ENCODE data around the gene ANKRD39.

Gene ANKRD39

DNA sequence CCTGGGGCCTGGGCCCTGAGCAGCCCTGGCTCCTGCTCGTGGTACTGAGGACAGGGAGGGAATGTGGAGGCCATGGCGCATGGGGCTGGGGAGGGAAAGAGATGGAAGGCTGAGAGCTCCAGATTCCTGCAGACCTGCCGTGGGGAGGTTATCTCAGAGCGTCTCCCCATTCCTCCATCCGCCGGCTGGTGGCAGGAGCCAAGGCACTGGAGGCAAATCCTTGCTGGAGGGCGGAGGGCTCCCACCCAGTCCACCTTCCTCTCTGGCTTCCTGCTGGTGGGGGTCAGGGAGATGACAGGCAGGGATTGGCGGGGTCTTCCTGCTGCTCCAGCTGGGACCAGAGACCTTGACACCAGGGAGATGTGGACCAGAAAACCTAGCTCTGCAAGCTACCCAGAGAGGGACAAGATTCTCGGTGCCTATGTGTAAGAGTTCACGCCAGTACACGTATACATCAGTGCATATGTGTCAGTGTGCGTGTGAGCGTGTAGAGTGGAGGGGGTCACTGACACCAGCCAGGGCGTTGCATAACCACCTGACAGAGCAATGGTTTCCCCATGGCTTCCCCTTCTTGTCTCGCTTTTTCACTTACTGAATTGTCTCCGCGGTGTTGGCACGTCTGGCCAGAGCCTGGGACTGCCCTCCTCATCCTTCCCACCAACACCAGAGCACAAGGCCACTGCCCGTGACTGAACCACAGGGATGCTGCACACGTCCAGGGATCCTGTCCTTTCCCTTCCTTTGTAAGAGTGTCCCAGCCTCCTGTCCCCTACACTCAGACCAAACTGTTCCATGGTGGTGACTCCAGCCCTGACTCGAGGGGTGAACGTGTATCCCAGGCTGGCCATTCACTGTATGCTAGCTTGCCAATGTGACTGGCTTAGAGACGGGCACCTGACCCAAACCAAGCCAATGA lies 27.9 kb upstream of the ANKRD39 start:
- DNase-seq: no peak

DNA sequence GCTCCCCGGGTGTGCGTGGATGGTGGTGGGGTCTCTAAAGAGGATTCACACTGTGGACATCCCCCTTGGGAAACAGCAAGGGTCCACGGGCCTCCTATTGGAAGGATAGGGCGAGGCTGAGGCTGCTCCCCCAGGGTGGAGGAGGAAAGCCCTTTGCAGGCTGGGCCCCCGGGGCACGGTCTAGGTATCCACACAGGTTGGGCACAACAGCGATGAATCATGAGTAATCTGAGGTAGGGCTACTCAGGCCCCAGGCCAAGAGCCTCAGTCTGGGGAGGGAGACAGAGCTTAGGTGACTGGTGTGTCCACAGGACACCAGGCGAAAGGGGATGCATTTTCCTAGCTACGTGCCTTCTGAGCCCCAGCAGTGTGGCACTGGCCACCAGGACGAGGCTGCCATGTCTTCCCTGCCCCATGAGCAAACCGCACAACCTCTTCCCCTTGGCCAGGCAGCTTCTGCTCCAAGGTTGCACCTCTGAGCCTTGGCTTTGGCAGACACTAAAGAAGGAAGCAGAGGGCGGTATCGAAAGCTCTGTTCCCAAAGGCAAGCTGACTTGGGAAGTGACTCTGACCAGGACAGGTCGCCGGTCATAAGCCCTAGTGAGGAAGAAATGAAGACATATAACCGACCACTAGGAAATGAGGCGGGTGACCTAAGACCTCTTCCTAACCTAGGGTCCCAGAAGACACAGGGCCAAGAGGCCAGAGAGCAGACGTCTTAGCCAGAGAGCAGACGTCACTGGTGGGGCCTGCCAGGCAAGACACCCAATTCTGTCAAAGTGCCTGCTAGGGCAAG lies 26.7 kb upstream of the ANKRD39 start:
- no peak for DNase-seq

DNA sequence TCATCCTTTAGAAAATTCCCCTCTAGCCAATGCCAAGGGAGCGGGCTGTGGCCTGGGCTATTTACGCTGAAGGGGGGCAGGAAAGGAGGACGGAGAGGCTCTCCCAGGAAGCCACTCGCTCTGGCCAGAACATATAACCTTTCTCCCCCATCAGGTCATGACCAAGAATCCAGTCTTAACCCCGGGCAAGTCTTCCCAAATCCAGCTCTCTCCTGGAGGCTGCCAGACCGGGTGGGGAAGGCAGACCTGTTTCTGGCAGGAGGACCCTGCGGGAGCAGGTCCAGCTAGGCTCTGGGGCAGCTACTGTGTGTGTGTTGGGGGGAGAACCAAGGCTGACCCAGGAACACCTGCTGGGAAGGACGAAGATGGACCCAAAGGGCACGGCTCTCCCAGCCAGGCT lies 25.5 kb upstream of the ANKRD39 start:
- no peak for DNase-seq

DNA sequence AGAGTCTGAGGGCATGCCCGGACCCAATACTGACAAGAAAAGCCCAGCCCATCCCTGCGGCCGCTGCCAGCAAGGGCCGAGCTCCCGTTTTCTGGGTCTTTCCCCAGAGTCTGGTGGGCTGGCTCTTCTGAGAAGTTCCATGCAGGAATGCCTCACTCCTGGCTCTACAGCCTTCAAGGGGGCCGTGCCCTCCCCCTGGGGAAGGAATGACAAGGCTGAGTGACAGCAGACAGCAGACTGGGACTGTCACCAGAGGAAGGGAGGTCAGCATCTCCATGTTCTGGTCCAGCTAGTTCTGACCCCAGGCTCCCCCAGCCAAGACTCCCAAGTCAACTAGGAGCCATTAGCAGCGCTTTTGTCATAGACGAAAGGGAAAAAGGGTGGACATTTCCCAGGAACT lies 25.1 kb upstream of the ANKRD39 start:
- no peak for DNase-seq

DNA sequence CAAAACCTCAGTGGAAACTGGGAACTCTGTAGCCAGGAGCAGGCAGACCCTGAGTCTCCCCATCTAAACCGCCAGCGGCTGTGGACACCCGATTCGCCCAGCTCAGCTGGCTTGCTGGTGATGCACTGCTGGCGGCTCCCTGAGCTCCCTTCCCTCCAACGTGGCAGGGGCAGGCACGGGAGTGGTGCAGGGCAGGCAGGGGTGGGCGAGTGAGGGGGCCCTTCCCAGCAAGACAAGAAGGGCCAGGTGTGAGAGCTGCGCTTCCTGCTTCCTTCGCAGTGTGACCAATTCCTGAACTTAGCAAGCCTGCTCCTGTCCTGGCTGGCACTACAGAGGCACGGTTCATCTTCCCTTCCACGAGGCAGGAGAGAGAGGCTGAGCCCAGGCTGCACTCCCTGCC lies 24.4 kb upstream of the ANKRD39 start:
- DNase-seq: no peak

DNA sequence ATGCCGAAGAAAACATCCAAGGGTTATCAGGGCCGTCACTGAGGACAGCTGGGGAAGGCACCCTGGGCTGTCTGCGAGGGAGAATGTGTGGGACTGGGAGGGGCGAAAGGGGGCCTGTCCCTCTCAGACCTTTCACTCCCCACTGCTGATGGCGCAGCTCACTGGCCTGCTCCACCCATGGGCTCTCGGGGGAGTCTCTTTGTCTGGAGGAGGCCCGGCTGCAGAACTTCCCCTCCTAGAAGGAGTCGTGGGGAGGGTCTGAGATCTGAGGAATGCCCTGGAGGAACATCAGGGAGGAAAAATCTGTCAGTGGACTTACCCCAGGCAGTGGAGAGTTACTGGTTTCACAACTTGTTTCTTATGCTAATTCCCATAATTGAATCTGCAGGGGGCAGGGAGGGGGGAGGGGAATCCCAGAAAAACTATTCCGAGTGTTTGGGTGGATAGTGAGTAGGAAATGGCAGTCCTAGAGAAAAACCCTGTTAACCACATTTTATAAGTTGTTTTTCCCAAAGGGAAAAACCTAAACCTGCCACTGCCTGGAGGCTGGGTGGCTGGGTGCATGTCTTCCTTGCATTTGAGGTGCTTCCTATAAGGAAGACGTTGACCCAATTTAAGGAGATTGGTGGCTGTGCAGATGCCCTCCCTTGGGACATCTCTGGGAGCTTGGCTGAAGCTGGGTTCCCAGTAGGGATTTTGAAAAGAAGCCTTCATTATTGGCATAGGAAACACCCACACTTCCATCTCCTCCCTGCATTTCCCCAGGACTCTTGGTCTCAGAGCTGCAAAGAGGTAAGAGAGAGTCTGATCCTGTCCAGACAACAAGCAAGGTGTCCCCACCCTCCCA lies 23.8 kb upstream of the ANKRD39 start:
- no peak for DNase-seq

DNA sequence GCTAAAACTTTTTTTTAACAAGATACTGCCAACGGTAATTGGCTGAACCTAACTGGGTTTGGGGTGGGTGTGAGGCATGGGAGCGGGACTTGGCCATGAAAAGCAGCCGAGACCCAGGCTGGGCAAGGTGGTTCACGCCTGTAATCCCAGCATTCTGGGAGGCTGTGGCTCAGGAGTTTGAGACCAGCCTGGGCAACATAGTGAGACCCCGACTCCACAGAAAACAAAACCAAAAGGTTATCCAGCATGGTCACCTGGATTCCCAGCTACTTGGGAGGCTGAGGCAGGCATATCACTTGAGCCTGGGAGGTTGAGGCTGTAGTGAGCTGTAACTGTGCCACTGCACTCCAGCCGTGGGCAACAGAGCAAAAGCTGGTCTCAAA lies 23.1 kb upstream of the ANKRD39 start:
- no peak for DNase-seq

DNA sequence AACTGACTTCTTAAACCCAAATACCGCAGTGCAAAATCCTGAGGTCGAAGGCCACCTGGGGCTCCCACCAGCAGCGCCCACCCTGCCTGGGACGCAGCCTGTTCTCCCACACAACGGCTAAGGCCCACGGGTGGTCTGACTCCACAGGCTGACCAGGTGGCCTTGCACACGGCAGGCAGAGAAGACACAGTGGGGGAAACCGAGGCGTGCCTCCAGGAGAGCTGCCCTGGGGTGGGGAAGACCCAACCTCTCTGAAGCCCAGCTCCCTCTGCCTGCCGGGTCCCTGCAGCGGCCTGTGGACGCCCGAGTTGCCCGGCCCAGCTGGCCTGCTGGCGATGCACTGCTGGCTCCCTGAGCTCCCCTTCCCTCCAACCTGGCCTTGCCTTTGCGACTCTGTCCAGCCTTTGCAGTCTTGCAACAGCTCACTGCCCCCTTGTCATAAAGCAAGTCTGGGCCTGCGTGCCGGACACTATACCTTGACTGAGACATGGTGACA lies 21.8 kb upstream of the ANKRD39 start:
- DNase-seq: no peak

DNA sequence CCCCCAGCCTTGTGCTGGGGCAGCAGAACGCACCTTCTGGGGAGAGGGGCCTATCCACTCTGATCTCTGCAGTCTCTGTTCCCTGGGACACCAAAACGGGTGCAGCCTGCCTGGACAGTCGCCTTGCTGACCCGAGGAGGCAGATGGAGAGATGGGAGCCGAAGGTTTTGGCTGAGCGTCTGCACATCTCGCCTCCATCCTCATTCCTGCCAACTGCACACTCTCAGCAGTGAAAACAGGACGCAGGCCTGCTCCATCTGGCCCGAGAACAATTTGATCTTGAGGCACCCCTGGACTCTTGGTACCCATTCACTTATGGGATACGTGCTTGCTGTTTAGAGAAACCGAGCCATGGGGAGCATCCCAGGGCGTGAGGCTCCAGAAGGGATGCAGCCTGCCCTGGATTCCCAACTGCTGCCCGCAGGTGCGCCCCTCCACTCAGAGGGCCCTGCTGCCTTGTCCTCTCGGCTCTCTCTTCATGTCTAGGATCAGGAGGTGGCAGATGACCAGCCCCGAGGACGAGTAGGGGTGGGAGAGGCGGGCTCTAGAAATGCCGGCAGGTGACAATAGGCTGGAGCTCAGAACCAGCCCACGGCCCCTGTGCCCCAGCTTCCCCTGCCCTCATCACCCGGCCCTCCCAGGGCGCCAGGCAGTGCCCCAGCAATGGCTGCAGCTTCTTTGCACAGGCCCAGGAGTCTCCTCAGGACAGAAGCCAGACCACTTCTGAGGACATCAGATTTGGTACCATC lies 21.2 kb upstream of the ANKRD39 start:
- DNase-seq: no peak

DNA sequence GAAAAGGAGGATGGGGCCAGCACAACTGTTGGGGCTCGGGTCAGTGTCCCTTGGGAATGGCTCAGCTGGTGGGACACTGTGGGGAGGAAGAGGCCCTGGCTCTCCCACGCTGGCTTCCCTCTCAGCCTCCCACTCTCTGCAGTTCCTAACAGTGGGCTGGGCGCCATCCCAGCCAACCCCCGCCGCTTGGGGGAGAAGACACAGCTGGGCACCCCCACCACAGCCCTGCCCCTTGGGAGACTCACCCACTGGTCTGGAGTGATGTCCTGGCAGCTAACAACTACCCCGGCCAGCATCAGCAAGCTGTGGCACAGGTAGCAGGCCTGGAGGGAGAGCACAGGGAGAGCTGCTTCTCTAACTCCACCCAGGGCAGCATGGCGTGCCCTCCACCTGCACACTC lies 20.4 kb upstream of the ANKRD39 start:
- DNase-seq: no peak

DNA sequence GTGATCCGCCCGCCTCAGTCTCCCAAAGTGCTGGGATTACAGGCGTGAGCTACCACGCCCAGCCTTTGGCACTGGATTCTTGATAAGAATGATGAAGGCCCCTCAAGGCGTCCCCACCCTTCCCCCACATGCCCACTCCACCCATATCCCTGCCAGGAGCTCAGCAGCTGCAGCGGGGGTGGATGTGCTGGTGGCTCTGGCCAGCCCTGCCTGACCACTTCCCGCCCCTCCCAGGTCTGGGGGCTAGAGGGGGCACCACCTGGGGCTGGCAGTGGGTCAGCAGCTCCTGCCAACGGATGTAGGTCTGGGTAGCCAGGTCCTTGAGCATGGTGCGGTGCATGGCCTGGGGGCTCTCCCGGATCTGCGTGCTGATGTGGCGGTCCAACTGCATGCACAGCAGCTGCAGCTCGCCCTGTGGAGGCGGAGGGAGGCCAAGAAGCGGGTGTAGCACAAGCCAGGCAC lies 19.8 kb upstream of the ANKRD39 start:
- DNase-seq: no peak

DNA sequence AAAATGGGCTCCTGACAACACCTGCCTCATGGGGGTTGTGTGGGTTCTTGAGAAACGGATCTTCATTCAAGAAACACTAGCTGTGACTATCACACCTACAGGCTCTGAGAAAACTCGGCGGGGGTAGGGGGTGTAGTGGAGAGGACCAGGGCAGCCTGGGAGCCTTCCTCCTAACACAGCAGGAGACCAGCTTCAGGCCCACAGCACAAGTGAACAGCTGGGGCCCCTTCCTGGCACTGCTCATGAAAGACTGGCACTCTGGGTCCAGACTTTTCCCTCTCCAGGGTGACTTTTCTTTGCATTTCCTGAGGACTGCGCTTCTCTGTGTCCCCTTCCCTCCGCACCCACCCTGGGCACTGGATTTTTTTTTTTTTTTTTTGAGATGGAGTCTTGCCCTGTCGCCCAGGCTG lies 19.2 kb upstream of the ANKRD39 start:
- DNase-seq: no peak

DNA sequence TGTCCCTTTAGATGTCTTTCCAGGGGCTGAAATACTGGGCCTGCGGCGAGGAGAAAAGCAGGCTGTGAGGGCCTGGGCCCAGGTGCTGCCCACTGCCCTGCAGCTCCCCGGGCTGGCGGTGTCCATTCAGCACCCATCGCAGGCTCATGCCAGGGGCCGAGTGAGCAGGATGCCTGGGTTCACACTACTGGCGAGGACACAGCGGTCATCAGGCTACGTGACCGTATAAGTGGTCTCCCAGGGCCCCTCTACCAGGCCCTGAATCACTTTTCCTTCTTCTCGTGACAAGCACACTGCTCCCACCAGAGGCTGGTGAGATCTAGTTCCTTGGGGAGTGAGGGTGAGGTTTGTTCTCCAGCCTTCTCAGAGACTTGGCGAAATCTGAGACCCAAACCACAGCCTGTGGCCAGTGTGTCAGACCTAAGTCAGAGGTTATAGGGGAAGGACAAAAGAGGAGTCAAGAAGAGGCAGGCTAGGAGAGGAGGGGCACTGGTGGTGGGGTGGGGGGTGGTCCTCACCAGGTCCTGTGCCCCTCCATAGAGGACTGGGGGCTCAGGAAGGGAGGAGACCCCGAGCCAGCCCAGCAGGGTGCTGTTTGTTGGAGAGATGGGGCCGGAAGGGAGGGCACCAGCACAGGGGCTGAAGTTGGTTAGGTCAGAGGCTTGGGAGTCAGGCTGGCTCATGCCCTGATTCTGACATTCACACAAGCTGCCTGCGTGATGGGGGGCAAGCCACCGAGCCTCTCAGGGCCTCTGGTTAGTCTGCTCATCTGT lies 18.6 kb upstream of the ANKRD39 start:
- DNase-seq: no peak

DNA sequence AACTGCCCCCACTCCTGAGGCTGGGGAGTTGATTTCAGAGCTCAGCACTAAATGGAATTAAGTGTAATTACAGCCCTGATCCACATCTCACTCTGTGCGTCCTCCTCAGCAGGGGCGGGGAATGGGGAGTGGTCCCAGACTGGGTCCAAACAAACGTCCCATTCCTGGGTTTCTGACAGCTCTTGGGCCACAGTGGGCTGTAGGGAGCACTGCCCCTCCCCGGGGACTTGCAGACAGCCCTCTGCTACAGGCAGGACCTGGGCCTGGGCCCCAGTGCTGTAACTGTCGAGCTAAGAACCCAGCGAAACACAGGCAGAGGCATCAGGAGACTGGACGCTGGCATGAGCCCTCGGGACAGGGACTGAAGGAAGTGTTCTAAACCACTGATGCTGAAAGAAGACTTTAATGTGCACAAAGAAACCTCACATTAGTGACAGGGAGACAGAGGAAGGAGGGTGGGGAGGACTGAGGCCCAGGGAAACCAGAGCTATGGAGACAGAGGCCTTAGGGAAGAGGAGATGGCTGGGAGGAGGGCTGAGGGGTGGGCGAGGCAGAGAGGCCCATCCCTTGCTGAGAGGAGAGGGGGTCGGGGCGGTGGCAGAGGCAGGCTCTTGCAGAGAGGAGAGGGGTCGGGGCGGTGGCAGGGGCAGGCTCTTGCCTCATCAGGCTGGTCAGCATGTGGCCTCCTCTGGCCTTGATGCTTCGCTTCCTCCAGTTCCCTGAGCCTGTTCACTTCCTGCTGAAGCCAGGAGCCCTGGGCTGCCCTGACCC lies 17.9 kb upstream of the ANKRD39 start:
- DNase-seq: no peak

DNA sequence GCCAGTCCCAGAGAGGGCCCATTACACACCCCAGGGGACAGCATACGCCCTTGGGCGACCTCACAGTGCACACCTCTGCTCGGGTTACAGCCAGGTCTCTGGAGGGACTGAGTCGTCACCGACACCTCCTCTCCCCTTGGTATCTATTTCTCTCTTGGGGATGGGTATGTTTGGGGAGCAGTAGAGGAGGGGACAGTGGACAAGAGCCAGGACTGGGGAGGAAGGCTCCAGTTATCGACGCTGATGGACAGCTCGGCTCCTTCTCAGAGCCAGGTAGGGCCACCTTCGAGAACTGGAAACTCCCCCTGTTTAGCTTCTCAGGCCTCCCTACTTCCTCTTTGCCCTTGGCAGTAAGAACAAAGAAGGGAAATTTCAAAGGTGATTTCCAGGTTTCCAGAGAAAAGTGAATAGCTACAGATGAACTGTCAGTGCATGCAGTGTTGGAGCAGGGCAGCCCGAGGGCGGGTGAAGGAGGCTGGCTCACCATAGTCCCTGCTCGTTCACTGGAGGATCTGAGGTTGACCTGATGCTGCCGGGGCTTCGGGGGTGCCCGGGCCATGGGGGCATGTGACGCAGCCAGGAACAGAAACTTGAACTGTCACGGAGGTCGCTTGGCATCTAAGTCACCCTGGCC lies 16.5 kb upstream of the ANKRD39 start:
- no peak for DNase-seq

DNA sequence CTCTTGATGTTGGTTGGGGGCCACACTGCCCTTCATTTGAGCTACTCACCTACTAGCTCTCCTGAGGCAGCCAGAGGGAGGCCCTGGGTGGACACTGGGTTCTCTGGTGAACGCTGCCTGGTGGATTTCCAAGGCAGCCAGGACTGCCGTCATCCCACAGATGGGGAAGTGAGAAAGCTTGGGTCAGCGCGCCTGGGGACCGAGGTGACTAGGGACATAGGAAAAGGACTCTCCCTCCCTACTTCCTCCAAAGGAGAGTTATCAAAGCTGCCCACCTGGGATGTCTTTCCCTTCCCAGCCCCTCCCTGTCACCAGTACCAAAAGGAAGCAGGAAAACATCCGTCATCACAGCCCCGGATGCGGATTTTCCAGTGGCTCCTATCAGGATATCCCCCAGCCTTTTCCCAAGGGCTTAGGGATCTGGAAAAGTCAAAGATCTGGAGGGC lies 15.9 kb upstream of the ANKRD39 start:
- DNase-seq: no peak

DNA sequence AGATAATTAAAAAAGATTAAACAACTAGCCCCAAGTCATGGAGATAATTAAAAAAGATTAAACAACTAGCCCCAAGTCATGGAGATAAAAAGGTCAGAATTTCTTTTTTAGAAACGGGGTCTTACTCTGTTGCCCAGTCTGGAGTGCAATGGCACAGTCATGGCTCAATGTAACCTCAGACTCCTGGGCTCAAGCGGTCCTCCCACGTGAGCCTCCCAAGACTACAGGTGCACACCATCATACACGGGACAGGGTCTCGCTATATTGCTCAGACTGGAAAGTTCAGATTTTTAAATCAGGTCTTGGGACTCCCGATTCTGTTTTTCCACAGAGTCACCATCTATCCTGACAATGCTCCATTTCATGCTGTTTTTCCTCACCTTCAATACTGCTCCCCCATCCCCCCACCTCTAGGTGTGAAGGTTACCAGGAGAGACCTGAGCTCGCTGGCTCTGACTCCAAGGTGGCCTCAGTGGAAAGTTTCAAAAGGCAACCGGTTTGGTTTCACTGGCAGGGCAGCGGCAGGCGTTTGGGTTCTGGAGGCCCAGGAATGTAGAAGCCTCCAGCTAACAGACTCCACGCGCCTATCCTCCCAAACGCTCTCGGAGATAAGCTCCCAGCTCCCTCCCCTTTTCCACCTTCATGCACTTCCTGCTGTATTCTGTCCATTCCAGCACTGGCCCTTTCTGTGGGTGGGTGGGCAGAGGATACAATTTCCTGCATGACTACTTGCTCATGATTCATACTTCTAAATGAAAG lies 15.0 kb upstream of the ANKRD39 start:
- no peak for DNase-seq

DNA sequence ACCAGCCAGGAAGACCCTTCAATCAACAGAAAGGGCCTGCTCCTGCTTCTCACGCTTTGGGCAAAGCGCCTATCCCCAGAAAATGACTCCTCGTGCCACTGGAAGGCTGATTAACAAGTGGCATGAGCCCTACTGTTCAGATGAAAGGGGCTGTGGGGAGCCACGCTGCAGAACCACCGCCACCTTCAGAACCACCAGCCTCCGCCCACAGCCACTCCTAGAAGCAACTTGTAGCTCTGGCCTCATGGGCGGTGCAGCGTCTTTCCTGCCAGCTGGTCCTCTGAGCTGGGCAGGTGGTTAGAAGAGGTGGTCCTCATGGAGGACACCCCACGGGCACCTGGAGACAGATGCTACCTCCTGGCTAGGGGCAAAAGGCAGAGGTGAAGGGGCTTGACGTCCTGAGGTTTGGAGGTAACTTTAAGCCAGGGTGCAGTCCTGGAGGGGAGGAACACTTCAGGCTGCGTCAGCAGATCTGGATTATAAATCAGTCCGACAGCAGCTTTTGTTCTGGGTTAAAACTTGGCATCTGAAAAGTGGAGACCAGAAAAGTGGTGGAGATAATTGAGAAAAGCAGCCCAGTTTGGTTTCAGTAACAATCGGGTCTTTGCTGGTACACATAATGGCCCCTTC lies 12.9 kb upstream of the ANKRD39 start:
- peak; percentile 7 for DNase-seq

All from NCI-H1092 treated with DMSO at 0.1 percent for 48 hours (cell line).